GM21576 (cell line): ENCODE measurements around the gene MYMK.

Source experiments
- ATAC-seq: cut with Tn5 transposase; IDR thresholded peaks from one replicate; pipeline ENCODE4 v1.9.1; 2021; ENCODE audit warnings: mild to moderate bottlenecking, moderate library complexity; ENCODE audit not compliant: unreplicated experiment

Gene MYMK

GRCh38 chr9:133507246-133507965 lies 17.4 kb downstream of the MYMK start:
- no peak for ATAC-seq

- no peak for ATAC-seq
These were observed 18.1 kb downstream of the MYMK start for GRCh38 chr9:133506653-133507038.

GRCh38 chr9:133505901-133506652 lies 18.7 kb downstream of the MYMK start:
- ATAC-seq, result no peak

- no peak for ATAC-seq
These were observed 19.5 kb downstream of the MYMK start for GRCh38 chr9:133505186-133505830.

GRCh38 chr9:133502112-133502511 lies 22.6 kb downstream of the MYMK start:
- ATAC-seq, result no peak

GRCh38 chr9:133499892-133500270 lies 24.9 kb downstream of the MYMK start:
- no peak for ATAC-seq

- ATAC-seq, result no peak
These were observed 25.4 kb downstream of the MYMK start for GRCh38 chr9:133499132-133499891.

GRCh38 chr9:133496861-133497842 lies 27.6 kb downstream of the MYMK start:
- ATAC-seq, result no peak

- ATAC-seq, result no peak
These were observed 29.1 kb downstream of the MYMK start for GRCh38 chr9:133495327-133496293.

- ATAC-seq, result no peak
These were observed 30.0 kb downstream of the MYMK start for GRCh38 chr9:133494636-133495326.

GRCh38 chr9:133493845-133494540 lies 30.8 kb downstream of the MYMK start:
- no peak for ATAC-seq

GRCh38 chr9:133493428-133493827 lies 31.3 kb downstream of the MYMK start:
- no peak for ATAC-seq

GRCh38 chr9:133492061-133493021 lies 32.4 kb downstream of the MYMK start:
- no peak for ATAC-seq

GRCh38 chr9:133491656-133491925 lies 33.2 kb downstream of the MYMK start:
- ATAC-seq, result no peak

GRCh38 chr9:133490865-133491655 lies 33.7 kb downstream of the MYMK start:
- no peak for ATAC-seq

GRCh38 chr9:133490201-133490681 lies 34.5 kb downstream of the MYMK start:
- no peak for ATAC-seq
